Tibial nerve (tissue), 4 donors: ENCODE data around the gene KCNQ1. TPM values are rescaled to one million over a fixed set of nuclear protein-coding genes. Genes with fewer than 3 reads are reported as not detected.

Source experiments
- DNase-seq, 2 donors: peaks; one replicate each; pipeline ENCODE4 v3.0.0-alpha.2; 2019; ENCODE audit warnings: low spot score in 2 of 2
- H3K27ac ChIP-seq, 4 donors: fragments of 200-600 bp; sonication (generic) in 3 of 4; one replicate each; pipeline ENCODE4 v1.5.1; 2017 to 2019; ENCODE audit warnings: mild to moderate bottlenecking in 1 of 4
- H3K27me3 ChIP-seq, 2 donors: fragments of 200-600 bp; sonication (generic) in 1 of 2; one replicate each; pipeline versions ENCODE4 v1.5.1 to v1.6.0; 2017 to 2019
- H3K36me3 ChIP-seq, 3 donors: fragments of 200-600 bp; sonication (generic); one replicate each; pipeline ENCODE4 v1.5.1; 2018 to 2019
- H3K4me1 ChIP-seq, 4 donors: fragments of 200-600 bp; sonication (generic) in 3 of 4; one replicate each; pipeline ENCODE4 v1.5.1; 2017 to 2019
- H3K4me3 ChIP-seq, 4 donors: fragments of 200-600 bp; sonication (generic) in 3 of 4; one replicate each; pipeline ENCODE4 v1.5.1; 2017 to 2019; ENCODE audit warnings: mild to moderate bottlenecking in 1 of 4, moderate library complexity in 1 of 4
- H3K9me3 ChIP-seq, 4 donors: fragments of 200-600 bp; sonication (generic) in 3 of 4; one replicate each; pipeline ENCODE4 v1.5.1; 2017 to 2019
- CTCF ChIP-seq, 5 experiments: fragments of 200-600 bp in 3 of 5; fragments of 450-650 bp in 2 of 5; sonication (generic) in 3 of 5; IDR thresholded peaks; one replicate each; pipeline ENCODE4 v1.5.1; 2016 to 2019; ENCODE audit warnings: antibody characterized with exemption in 5 of 5, mild to moderate bottlenecking in 3 of 5, moderate library complexity in 2 of 5
- EP300 ChIP-seq, 2 donors: sonication (generic); formaldehyde crosslinking; IDR thresholded peaks; one replicate each; pipeline ENCODE4 v1.6.1; 2017; ENCODE audit warnings: antibody characterized with exemption in 2 of 2, mild to moderate bottlenecking in 1 of 2
- POLR2A ChIP-seq, 2 donors: fragments of 450-650 bp; IDR thresholded peaks; one replicate each; pipeline ENCODE4 v1.6.1; 2017; ENCODE audit warnings: antibody characterized with exemption in 2 of 2, mild to moderate bottlenecking in 2 of 2, moderate library complexity in 2 of 2
- WGBS, 2 donors: methylation state at CpG; one replicate each; pipeline ENCODE4 v1.1.5; 2018; 5-methylcytosine and 5-hydroxymethylcytosine counted together
- total RNA-seq, 4 donors: library from RNA; depleted of rRNA; stranded (reverse); fragments of >200 nt; gene quantifications; one replicate each; pipeline ENCODE4 v1.1.0, GENCODE V29; 2016

Gene KCNQ1
- total RNA-seq, 4 donors from 2014 or later = 3.5 to 11.4 (median 7.5) TPM

- Histone ChIP-seq H3K4me1 (peaks cover 0 to 17% (median 7%) of the 10 kb centered on the region in 4 donors), H3K36me3 (no peaks in the 10 kb centered on the region), H3K27me3 (no peaks in the 10 kb centered on the region), H3K9me3 (no peaks in the 10 kb centered on the region), H3K27ac (peak overlapping the region in 3 of 4 donors; percentile 15 to 78 (median 77)), H3K4me3 (no peak overlapping the region)
- 82 to 86% methylated on average over 6 of the region's 6 CpGs for WGBS, 2 donors
- TF ChIP-seq EP300 (IDR thresholded peaks at IDR 0.05) (no peak), CTCF (IDR thresholded peaks at IDR 0.05) (no peak), POLR2A (IDR thresholded peaks at IDR 0.05) (no peak)
- DNase-seq = no peak
These were observed 118.0 kb downstream of the KCNQ1 start for GRCh38 chr11:2562890-2563212.

GRCh38 chr11:2563213-2564007, 118.6 kb downstream of the KCNQ1 start:
- peak in 1 of 2 donors; percentile 8 for DNase-seq
- peaks cover 0 to 17% (median 7%) of the 10 kb centered on the region in 4 donors for H3K4me1 ChIP-seq
- TF ChIP-seq CTCF (IDR thresholded peaks at IDR 0.05) (no peak), EP300 (IDR thresholded peaks at IDR 0.05) (no peak)
- no peaks in the 10 kb centered on the region for H3K9me3 ChIP-seq
- no peak overlapping the region for H3K27ac ChIP-seq
- WGBS, 2 donors = 93% methylated on average over 25 to 28 of the region's 28 CpGs
- H3K27me3 ChIP-seq = no peaks in the 10 kb centered on the region
- H3K4me3 ChIP-seq = no peak overlapping the region
- no peaks in the 10 kb centered on the region for H3K36me3 ChIP-seq

GRCh38 chr11:2564008-2564530, 119.3 kb downstream of the KCNQ1 start:
- no peak for DNase-seq
- H3K9me3 ChIP-seq = no peaks in the 10 kb centered on the region
- H3K4me3 ChIP-seq = no peak overlapping the region
- H3K4me1 ChIP-seq = peaks cover 0 to 17% (median 7%) of the 10 kb centered on the region in 4 donors
- TF ChIP-seq EP300 (IDR thresholded peaks at IDR 0.05) (no peak), POLR2A (IDR thresholded peaks at IDR 0.05) (no peak), CTCF (IDR thresholded peaks at IDR 0.05) (no peak)
- no peak overlapping the region for H3K27ac ChIP-seq
- H3K27me3 ChIP-seq = no peaks in the 10 kb centered on the region
- 94 to 95% methylated on average over 14 of the region's 14 CpGs for WGBS, 2 donors
- no peaks in the 10 kb centered on the region for H3K36me3 ChIP-seq

GRCh38 chr11:2564588-2565425, 120.0 kb downstream of the KCNQ1 start:
- DNase-seq = peak in 1 of 2 donors; percentile 8
- no peak overlapping the region for H3K4me3 ChIP-seq
- H3K27ac ChIP-seq = no peak overlapping the region
- H3K36me3 ChIP-seq = no peaks in the 10 kb centered on the region
- peaks cover 0 to 17% (median 7%) of the 10 kb centered on the region in 4 donors for H3K4me1 ChIP-seq
- H3K9me3 ChIP-seq = no peaks in the 10 kb centered on the region
- 77 to 83% methylated on average over 16 of the region's 16 CpGs for WGBS, 2 donors
- no peaks in the 10 kb centered on the region for H3K27me3 ChIP-seq
- TF ChIP-seq CTCF (IDR thresholded peaks at IDR 0.05) = no peak
- TF ChIP-seq POLR2A (IDR thresholded peaks at IDR 0.05) = no peak
- no peak for TF ChIP-seq EP300 (IDR thresholded peaks at IDR 0.05)
